Adrenal gland (tissue), 5 donors: Measurements from ENCODE around the gene TGIF1.
"Not testable (repeated sequence)": the region's sequence is repeated elsewhere in the genome, so short reads cannot be mapped to it uniquely, and the experiment has no call there.

Experiments used
- POLR2A ChIP-seq, 2 donors: fragments of 450-650 bp; IDR thresholded peaks; one replicate each; pipeline ENCODE4 v1.6.1; 2017; ENCODE audit warnings: antibody characterized with exemption in 2 of 2, mild to moderate bottlenecking in 2 of 2, moderate library complexity in 1 of 2
- TF ChIP-seq, protein P1 (sequence below), 6 experiments: fragments of 450-650 bp in 4 of 6; fragments of 200-600 bp in 2 of 6; sonication (generic) in 1 of 6; IDR thresholded peaks; 1 replicate in 5 of 6; 2 replicates in 1 of 6; pipeline versions ENCODE4 v1.5.1 to v1.8.0; 2016 to 2021; ENCODE audit warnings: antibody characterized with exemption in 6 of 6, mild to moderate bottlenecking in 2 of 6, moderate library complexity in 1 of 6
- donor health status: DM: no; HTN: no; CAD: no.

DNA sequence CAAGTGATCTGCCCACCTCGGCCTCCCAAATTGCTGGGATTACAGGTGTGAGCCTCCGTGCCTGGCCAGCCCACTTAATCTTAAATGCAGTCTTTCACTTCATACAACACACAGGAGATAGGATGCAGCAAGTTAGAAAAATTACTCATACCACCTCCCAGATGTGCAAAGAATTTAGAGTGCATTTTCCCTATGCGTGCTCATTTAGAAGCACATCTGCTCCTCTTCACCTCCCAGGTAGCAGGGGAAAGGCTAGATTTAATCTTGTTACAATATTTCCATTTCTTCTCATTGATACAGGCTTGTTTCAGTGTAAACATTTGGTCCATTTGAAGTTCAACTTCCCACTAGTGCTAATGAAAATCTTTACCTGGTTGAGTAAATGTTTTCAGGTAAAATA is 39.1 kb upstream of the TGIF1 start:
- TF ChIP-seq, protein P1, sequence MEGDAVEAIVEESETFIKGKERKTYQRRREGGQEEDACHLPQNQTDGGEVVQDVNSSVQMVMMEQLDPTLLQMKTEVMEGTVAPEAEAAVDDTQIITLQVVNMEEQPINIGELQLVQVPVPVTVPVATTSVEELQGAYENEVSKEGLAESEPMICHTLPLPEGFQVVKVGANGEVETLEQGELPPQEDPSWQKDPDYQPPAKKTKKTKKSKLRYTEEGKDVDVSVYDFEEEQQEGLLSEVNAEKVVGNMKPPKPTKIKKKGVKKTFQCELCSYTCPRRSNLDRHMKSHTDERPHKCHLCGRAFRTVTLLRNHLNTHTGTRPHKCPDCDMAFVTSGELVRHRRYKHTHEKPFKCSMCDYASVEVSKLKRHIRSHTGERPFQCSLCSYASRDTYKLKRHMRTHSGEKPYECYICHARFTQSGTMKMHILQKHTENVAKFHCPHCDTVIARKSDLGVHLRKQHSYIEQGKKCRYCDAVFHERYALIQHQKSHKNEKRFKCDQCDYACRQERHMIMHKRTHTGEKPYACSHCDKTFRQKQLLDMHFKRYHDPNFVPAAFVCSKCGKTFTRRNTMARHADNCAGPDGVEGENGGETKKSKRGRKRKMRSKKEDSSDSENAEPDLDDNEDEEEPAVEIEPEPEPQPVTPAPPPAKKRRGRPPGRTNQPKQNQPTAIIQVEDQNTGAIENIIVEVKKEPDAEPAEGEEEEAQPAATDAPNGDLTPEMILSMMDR (IDR thresholded peaks at IDR 0.05) = not testable (repeated sequence)
- not testable (repeated sequence) for TF ChIP-seq POLR2A (IDR thresholded peaks at IDR 0.05)
